Panc1 (cell line): ENCODE data around the gene PLD1. TPM values are rescaled to one million over a fixed set of nuclear protein-coding genes. Genes with fewer than 3 reads are reported as not detected.

Source experiments
- ATAC-seq: fragments of 200-7000 bp; cut with Tn5 transposase; 2 replicates; pipeline ENCODE4 v1.9.1; 2020; ENCODE audit warnings: mild to moderate bottlenecking, moderate library complexity
- BruUV-seq: library from RNA; stranded (reverse); fragments of 400-500 nt; replicated peaks from 2 replicates; lab custom pipeline; 2021; lab: Mats Ljungman, UMichigan
- CTCF ChIA-PET: fragments of 300-600 bp; sonication (Branson Sonifier 250); formaldehyde crosslinking; loops from one replicate; lab custom pipeline; 2022; ENCODE audit warnings: antibody characterized with exemption; lab: Charles Lee
- POLR2A ChIA-PET: fragments of 300-600 bp; sonication (Branson Sonifier 250); formaldehyde crosslinking; loops from one replicate; lab custom pipeline; 2022; ENCODE audit warnings: antibody characterized with exemption; lab: Charles Lee
- DNase-seq: peaks from one replicate; pipeline ENCODE4 v3.0.0-alpha.2; 2010; ENCODE audit warnings: low read depth, low spot score
- H3K27ac ChIP-seq: 2 replicates; pipeline ENCODE4 v1.5.1; 2011; ENCODE audit warnings: mild to moderate bottlenecking, low read length, inconsistent platforms
- H3K27me3 ChIP-seq: fragments of 200-500 bp; sonication (Bioruptor generic); 2 replicates; pipeline ENCODE4 v1.6.0; 2014; ENCODE audit warnings: low read length, inconsistent platforms; ENCODE audit not compliant: control insufficient read depth, insufficient read depth
- H3K36me3 ChIP-seq: fragments of 200-500 bp; sonication (Bioruptor generic); 2 replicates; pipeline ENCODE4 v1.5.1; 2014; ENCODE audit warnings: inconsistent platforms, mild to moderate bottlenecking, low read length, moderate library complexity; ENCODE audit not compliant: control insufficient read depth, insufficient read depth
- H3K4me1 ChIP-seq: 2 replicates; pipeline ENCODE4 v1.5.1; 2011; ENCODE audit warnings: inconsistent platforms, mild to moderate bottlenecking, low read length, moderate library complexity; ENCODE audit not compliant: control insufficient read depth, insufficient read depth
- H3K4me3 ChIP-seq, 2 experiments: 2 replicates each; pipeline ENCODE4 v1.5.1; 2011 to 2012; ENCODE audit warnings: low read depth in 2 of 2, low read length in 2 of 2, mild to moderate bottlenecking in 2 of 2, inconsistent platforms in 1 of 2, moderate library complexity in 1 of 2
- H3K9me3 ChIP-seq: fragments of 200-500 bp; sonication (Bioruptor generic); 2 replicates; pipeline ENCODE4 v1.5.1; 2014; ENCODE audit warnings: low read depth, mild to moderate bottlenecking, inconsistent platforms, low read length, moderate library complexity; ENCODE audit not compliant: control insufficient read depth, insufficient read depth
- CTCF ChIP-seq: fragments of 450-650 bp; IDR thresholded peaks from 2 replicates; pipeline ENCODE4 v1.5.1; 2017; ENCODE audit warnings: mild to moderate bottlenecking
- POLR2AphosphoS5 ChIP-seq: IDR thresholded peaks from 2 replicates; pipeline ENCODE4 v1.6.1; 2012; ENCODE audit warnings: mild to moderate bottlenecking, low read depth, low read length, moderate library complexity
- REST ChIP-seq, 2 experiments: IDR thresholded peaks; 2 replicates each; pipeline ENCODE4 v1.6.1; 2011 to 2012; ENCODE audit warnings: low read depth in 2 of 2, control low read depth in 1 of 2, low read length in 1 of 2, mild to moderate bottlenecking in 1 of 2, moderate library complexity in 1 of 2; ENCODE audit not compliant: insufficient read depth in 1 of 2
- SIN3A ChIP-seq: IDR thresholded peaks from 2 replicates; pipeline ENCODE4 v1.6.1; 2012; ENCODE audit warnings: low read depth, mild to moderate bottlenecking, low read length, moderate library complexity, borderline replicate concordance; ENCODE audit not compliant: insufficient read depth
- TCF7L2 ChIP-seq: IDR thresholded peaks from 2 replicates; pipeline ENCODE4 v1.6.1; 2011; ENCODE audit warnings: mild to moderate bottlenecking, low read depth, low read length, inconsistent platforms
- in situ Hi-C: cut with HindIII; loops from 2 replicates; pipeline ENCODE4 v1.10.0; 2016; ENCODE audit warnings: low sequenced_read_pairs, low pct_unique_long_range_greater_than_20kb
- intact Hi-C: fragments of 100-400 bp; cut with micrococcal nuclease; formaldehyde crosslinking; loops from one replicate; pipeline ENCODE4 v1.10.0; 2022; ENCODE audit not compliant: unreplicated experiment
- total RNA-seq: library from RNA; stranded (reverse); gene quantifications from one replicate; pipeline ENCODE4 v1.2.1, GENCODE V29; 2021; ENCODE audit not compliant: unreplicated experiment

Gene PLD1
- total RNA-seq, 1 experiment from 2014 or later = 20.6 TPM

- intact Hi-C loops = no loop called here
- Histone ChIP-seq H3K27ac (no peak overlapping the region), H3K9me3 (0 out of 2 replicates have a peak, but pooled peaks cover 2% of the 10 kb centered on the region), H3K36me3 (no peaks in the 10 kb centered on the region), H3K4me1 (no peaks in the 10 kb centered on the region), H3K27me3 (no peaks in the 10 kb centered on the region), H3K4me3 (no peak overlapping the region)
- POLR2A ChIA-PET = no interaction called here
- no TSS peak for BruUV-seq
- DNase-seq = no peak
- in situ Hi-C loops = no loop called here
- no peak for ATAC-seq
- CTCF ChIA-PET = no interaction called here
- TF ChIP-seq SIN3A (no peak), TCF7L2 (no peak), POLR2AphosphoS5 (no peak), CTCF (no peak), REST (IDR thresholded peaks at IDR 0.05; ENCODE audit: insufficient read depth in 1 of 2, low read depth in 2 of 2, low read length in 1 of 2) (no peak)
These were observed 37.4 kb upstream of the PLD1 start for GRCh38 chr3:171847595-171848259.

GRCh38 chr3:171847133-171847532, 36.9 kb upstream of the PLD1 start:
- Histone ChIP-seq H3K4me3 (no peak overlapping the region), H3K36me3 (no peaks in the 10 kb centered on the region), H3K27me3 (no peaks in the 10 kb centered on the region), H3K4me1 (no peaks in the 10 kb centered on the region), H3K27ac (no peak overlapping the region), H3K9me3 (no peaks in the 10 kb centered on the region)
- no peak for TF ChIP-seq TCF7L2
- no peak for TF ChIP-seq REST (IDR thresholded peaks at IDR 0.05; ENCODE audit: insufficient read depth in 1 of 2, low read depth in 2 of 2, low read length in 1 of 2)
- no peak for TF ChIP-seq SIN3A
- no peak for TF ChIP-seq POLR2AphosphoS5
- no peak for TF ChIP-seq CTCF
- BruUV-seq = no TSS peak
- intact Hi-C loops = no loop called here
- in situ Hi-C loops = no loop called here
- ChIA-PET POLR2A (no interaction called here), CTCF (no interaction called here)
- no peak for DNase-seq
- no peak for ATAC-seq
